Osteoblast (primary cell): ENCODE measurements around the gene ANO1. TPM values are rescaled to one million over a fixed set of nuclear protein-coding genes. Genes with fewer than 3 reads are reported as not detected.

Source experiments
- DNase-seq: peaks from one replicate; pipeline ENCODE4 v3.0.0; 2011; ENCODE audit warnings: low spot score, mixed read lengths; ENCODE audit not compliant: insufficient read length; ENCODE audit errors: missing footprints
- H2AFZ ChIP-seq: 2 replicates; pipeline ENCODE4 v1.6.0; 2011; ENCODE audit warnings: mild to moderate bottlenecking, low read length
- H3K27ac ChIP-seq: 2 replicates; pipeline ENCODE4 v1.5.1; 2011; ENCODE audit warnings: mild to moderate bottlenecking, low read depth, low read length, moderate library complexity
- H3K27me3 ChIP-seq: 2 replicates; pipeline ENCODE4 v1.6.0; 2012; ENCODE audit warnings: mild to moderate bottlenecking, control low read depth, inconsistent platforms, low read length, moderate library complexity; ENCODE audit not compliant: insufficient read depth
- H3K36me3 ChIP-seq: 2 replicates; pipeline ENCODE4 v1.5.1; 2011; ENCODE audit warnings: mild to moderate bottlenecking, low read length, control low read depth, moderate library complexity; ENCODE audit not compliant: insufficient read depth
- H3K4me1 ChIP-seq: 2 replicates; pipeline ENCODE4 v1.5.1; 2011; ENCODE audit warnings: mild to moderate bottlenecking, low read length, control low read depth, moderate library complexity; ENCODE audit not compliant: insufficient read depth
- H3K4me2 ChIP-seq: 2 replicates; pipeline ENCODE4 v1.6.0; 2011; ENCODE audit warnings: mild to moderate bottlenecking, low read length; ENCODE audit not compliant: insufficient read depth
- H3K4me3 ChIP-seq: fragments of 200-600 bp; sonication (generic); 3 replicates; pipeline ENCODE4 v1.5.1; 2012; ENCODE audit warnings: mild to moderate bottlenecking, low read length, inconsistent platforms; ENCODE audit not compliant: insufficient read depth
- H3K79me2 ChIP-seq: 2 replicates; pipeline ENCODE4 v1.6.0; 2012; ENCODE audit warnings: mild to moderate bottlenecking, low read length, control low read depth, inconsistent platforms; ENCODE audit not compliant: insufficient read depth
- H3K9me3 ChIP-seq: 2 replicates; pipeline ENCODE4 v1.5.1; 2011; ENCODE audit warnings: low read depth, low read length, control low read depth
- H4K20me1 ChIP-seq: 2 replicates; pipeline ENCODE4 v1.6.0; 2012; ENCODE audit warnings: mild to moderate bottlenecking, low read length, control low read depth; ENCODE audit not compliant: insufficient read depth
- CTCF ChIP-seq: IDR thresholded peaks from 2 replicates; pipeline ENCODE4 v1.5.1; 2011; ENCODE audit warnings: mild to moderate bottlenecking, low read depth, low read length, moderate library complexity; ENCODE audit errors: extremely low read depth
- total RNA-seq: library from RNA; depleted of rRNA; stranded (reverse); fragments of >200 nt; gene quantifications from 2 replicates; pipeline ENCODE4 v1.2.3, GENCODE V29; 2012

The ANO1 gene
- total RNA-seq, 1 donor, result not detected

DNA sequence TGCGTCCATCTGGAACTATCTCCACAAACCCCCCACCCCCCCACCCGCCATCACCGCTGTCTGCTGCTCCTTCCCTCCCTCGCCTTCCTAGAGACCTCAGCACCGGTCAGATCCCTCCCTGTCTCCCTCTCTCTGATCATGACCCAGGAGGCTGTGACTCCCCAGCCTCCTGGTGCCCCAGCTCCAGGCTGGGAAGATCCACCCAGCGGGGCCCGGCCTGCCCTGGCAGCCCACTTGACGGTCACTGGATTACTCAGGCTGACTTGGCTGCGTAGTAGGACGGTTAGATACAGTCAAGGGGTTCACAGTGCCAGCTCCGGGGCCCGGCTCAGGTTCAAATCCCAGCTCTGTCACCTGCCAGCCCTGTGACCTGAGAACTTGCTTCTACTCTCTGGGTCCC lies 59.3 kb downstream of the ANO1 start:
- TF ChIP-seq CTCF, result no peak

DNA sequence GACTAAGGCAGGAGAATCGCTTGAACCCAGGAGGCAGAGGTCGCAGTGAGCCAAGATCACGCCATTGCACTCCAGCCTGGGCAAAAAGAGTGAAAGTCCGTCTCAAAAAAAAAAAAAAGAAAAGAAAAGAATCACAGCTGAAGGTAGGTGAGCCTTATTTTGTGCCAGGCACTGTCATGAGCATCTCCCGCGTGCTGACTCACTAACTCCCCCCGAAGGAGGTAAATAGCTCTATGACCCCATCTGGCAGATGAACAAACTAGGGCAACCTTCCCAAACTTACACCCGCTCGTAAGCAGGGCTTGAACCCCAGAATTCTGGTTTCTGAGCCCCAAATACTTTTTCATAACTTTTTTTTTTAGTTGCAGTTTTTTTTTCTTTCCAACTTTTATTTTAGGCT lies 60.3 kb downstream of the ANO1 start:
- Histone ChIP-seq H3K27me3 (peaks cover 29% of the 10 kb centered on the region), H2AFZ (no peak overlapping the region), H3K4me1 (peaks cover 11% of the 10 kb centered on the region), H3K4me2 (no peak overlapping the region), H3K4me3 (no peak overlapping the region), H4K20me1 (no peaks in the 10 kb centered on the region), H3K36me3 (no peaks in the 10 kb centered on the region), H3K79me2 (no peaks in the 10 kb centered on the region), H3K9me3 (no peaks in the 10 kb centered on the region), H3K27ac (no peak overlapping the region)
- DNase-seq, result peak; percentile 17
- TF ChIP-seq CTCF, result no peak

More for the DNA sequence above, 59.3 kb downstream of the ANO1 start:
- Histone ChIP-seq H3K4me1 (peaks cover 11% of the 10 kb centered on the region), H3K27ac (no peak overlapping the region), H2AFZ (no peak overlapping the region), H3K36me3 (no peaks in the 10 kb centered on the region), H3K79me2 (no peaks in the 10 kb centered on the region), H4K20me1 (no peaks in the 10 kb centered on the region), H3K9me3 (no peaks in the 10 kb centered on the region), H3K27me3 (peaks cover 19% of the 10 kb centered on the region), H3K4me2 (no peak overlapping the region), H3K4me3 (no peak overlapping the region)
- no peak for DNase-seq

DNA sequence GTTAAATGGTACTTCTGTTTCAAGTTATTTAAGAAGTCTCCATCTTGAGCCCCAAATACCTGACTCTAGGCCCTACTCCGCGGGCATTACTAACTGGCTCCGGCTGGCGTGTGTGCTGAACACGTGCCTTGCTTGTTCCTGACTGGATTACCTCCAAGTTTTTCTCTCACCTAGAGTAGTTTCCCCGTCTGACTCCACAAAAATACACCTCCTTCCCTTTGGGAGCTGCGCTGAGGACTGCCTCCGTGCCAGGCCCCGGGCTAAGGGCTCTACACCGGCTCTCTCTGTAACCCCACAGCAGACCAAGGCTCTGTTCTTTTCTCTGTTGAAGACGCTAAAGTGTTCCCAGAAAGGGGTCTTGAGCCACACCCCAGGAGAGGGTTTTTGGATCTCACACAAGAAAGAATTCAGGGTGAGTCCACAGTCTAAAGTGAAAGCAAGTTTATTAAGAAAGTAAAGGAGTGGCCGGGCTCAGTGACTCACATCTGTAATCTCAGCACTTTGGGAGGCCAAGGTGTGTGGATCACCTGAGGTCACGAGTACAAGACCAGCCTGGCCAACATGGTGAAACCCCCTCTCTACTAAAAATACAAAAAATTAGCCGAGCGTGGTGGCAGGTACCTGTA lies 61.8 kb downstream of the ANO1 start:
- no peak for TF ChIP-seq CTCF
- no peak overlapping the region for H2AFZ ChIP-seq
- peaks cover 11% of the 10 kb centered on the region for H3K4me1 ChIP-seq
- H3K4me3 ChIP-seq, result no peak overlapping the region
- peak; percentile 21 for DNase-seq
- no peaks in the 10 kb centered on the region for H3K9me3 ChIP-seq
- no peaks in the 10 kb centered on the region for H3K79me2 ChIP-seq
- H3K36me3 ChIP-seq, result no peaks in the 10 kb centered on the region
- H4K20me1 ChIP-seq, result no peaks in the 10 kb centered on the region
- no peak overlapping the region for H3K4me2 ChIP-seq
- H3K27ac ChIP-seq, result no peak overlapping the region
- H3K27me3 ChIP-seq, result peaks cover 35% of the 10 kb centered on the region

GRCh38 chr11:70140711-70141485 lies 62.8 kb downstream of the ANO1 start:
- Histone ChIP-seq H3K4me1 (peaks cover under 1% of the 10 kb centered on the region), H3K27me3 (peaks cover 35% of the 10 kb centered on the region), H3K4me3 (no peak overlapping the region), H3K79me2 (no peaks in the 10 kb centered on the region), H3K27ac (no peak overlapping the region), H3K9me3 (no peaks in the 10 kb centered on the region), H4K20me1 (no peaks in the 10 kb centered on the region), H3K4me2 (no peak overlapping the region), H3K36me3 (no peaks in the 10 kb centered on the region), H2AFZ (no peak overlapping the region)
- no peak for TF ChIP-seq CTCF
- DNase-seq, result peak; percentile 29
